T-cell (primary cell): ENCODE measurements around the gene SDR9C7. TPM values are rescaled to one million over a fixed set of nuclear protein-coding genes. Genes with fewer than 3 reads are reported as not detected.
"Not testable (repeated sequence)": the region's sequence is repeated elsewhere in the genome, so short reads cannot be mapped to it uniquely, and the experiment has no call there.

Experiments used
- ATAC-seq, 4 experiments: fragments of 200-7000 bp in 3 of 4; fragments of 150-1000 bp in 1 of 4; cut with Tn5 transposase; replicated peaks in 1 of 4; 1 replicate in 3 of 4; 2 replicates in 1 of 4; pipeline ENCODE4 v1.10.0; 2021; ENCODE audit warnings: moderate library complexity in 3 of 4, mild to moderate bottlenecking in 2 of 4, moderate number of reproducible peaks in 1 of 4
- CTCF ChIA-PET, 2 donors: fragments of 300-600 bp; sonication (Branson Sonifier 250); formaldehyde crosslinking; loops; one replicate each; lab custom pipeline; 2022; ENCODE audit warnings: antibody characterized with exemption in 2 of 2; lab: Charles Lee
- POLR2A ChIA-PET, 2 donors: fragments of 300-600 bp; sonication (Branson Sonifier 250); formaldehyde crosslinking; loops; one replicate each; lab custom pipeline; 2022; ENCODE audit warnings: antibody characterized with exemption in 2 of 2; lab: Charles Lee
- DNase-seq, 35 experiments: peaks; one replicate each; pipeline versions ENCODE4 v3.0.0 to v3.0.0-alpha.2; 2013 to 2023
- H3K27ac ChIP-seq: one replicate; pipeline ENCODE4 v1.5.1; 2013; ENCODE audit warnings: low read length
- H3K27me3 ChIP-seq, 2 experiments: replicated peaks in 1 of 2; 1 replicate in 1 of 2; 2 replicates in 1 of 2; pipeline versions ENCODE4 v1.6.1 to v1.7.0; 2013; ENCODE audit warnings: low read length in 1 of 2, mixed read lengths in 1 of 2; ENCODE audit not compliant: control insufficient read depth in 2 of 2, insufficient read depth in 2 of 2; ENCODE audit errors: extremely low read depth in 1 of 2
- H3K36me3 ChIP-seq, 2 donors: 1 replicate in 1 of 2; 2 replicates in 1 of 2; pipeline versions ENCODE4 v1.6.1 to v1.7.0; 2013; ENCODE audit warnings: low read length in 1 of 2; ENCODE audit not compliant: control insufficient read depth in 2 of 2, insufficient read depth in 1 of 2; ENCODE audit errors: extremely low read depth in 1 of 2
- H3K4me1 ChIP-seq, 2 experiments: 1 replicate in 1 of 2; 2 replicates in 1 of 2; pipeline versions ENCODE4 v1.6.1 to v1.7.0; 2013; ENCODE audit warnings: low read length in 2 of 2, mixed read lengths in 1 of 2; ENCODE audit not compliant: insufficient read depth in 2 of 2, control insufficient read depth in 1 of 2; ENCODE audit errors: extremely low read depth in 1 of 2
- H3K4me3 ChIP-seq, 2 donors: 1 replicate in 1 of 2; 2 replicates in 1 of 2; pipeline versions ENCODE4 v1.5.1 to v1.7.0; 2013; ENCODE audit warnings: mild to moderate bottlenecking in 2 of 2, low read length in 1 of 2, moderate library complexity in 1 of 2; ENCODE audit not compliant: control insufficient read depth in 1 of 2; ENCODE audit errors: extremely low read depth in 1 of 2
- H3K9me3 ChIP-seq: 2 replicates; pipeline ENCODE4 v1.7.0; 2013
- H3K27ac Mint-ChIP-seq, 2 donors: one replicate each; pipeline ENCODE4 v1.8.0; 2020 to 2021; ENCODE audit warnings: mild to moderate bottlenecking in 2 of 2, mixed read lengths in 2 of 2
- H3K27me3 Mint-ChIP-seq, 2 donors: one replicate each; pipeline ENCODE4 v1.8.0; 2021 to 2022; ENCODE audit warnings: mixed read lengths in 2 of 2
- H3K36me3 Mint-ChIP-seq: one replicate; pipeline ENCODE4 v1.8.0; 2021; ENCODE audit warnings: mixed read lengths
- H3K4me1 Mint-ChIP-seq, 3 donors: one replicate each; pipeline ENCODE4 v1.8.0; 2020 to 2022; ENCODE audit warnings: mixed read lengths in 3 of 3, mild to moderate bottlenecking in 1 of 3
- H3K4me3 Mint-ChIP-seq, 3 donors: one replicate each; pipeline ENCODE4 v1.8.0; 2020 to 2022; ENCODE audit warnings: mild to moderate bottlenecking in 3 of 3, mixed read lengths in 3 of 3, moderate library complexity in 3 of 3
- H3K9me3 Mint-ChIP-seq, 3 donors: one replicate each; pipeline ENCODE4 v1.8.0; 2020 to 2022; ENCODE audit warnings: mixed read lengths in 3 of 3
- WGBS: methylation state at CpG from one replicate; pipeline ENCODE4 v1.1.5; 2013; ENCODE audit warnings: missing lambda C conversion rate; ENCODE audit not compliant: insufficient coverage; 5-methylcytosine and 5-hydroxymethylcytosine counted together
- total RNA-seq, 35 experiments: library from RNA in 6 of 35; stranded (reverse) in 6 of 35; fragments of 120-200 nt in 1 of 35; gene quantifications; one replicate each; pipeline versions ENCODE4 v1.2.1 to v1.2.4 and lab custom pipeline; 2013 to 2026

The SDR9C7 gene
- total RNA-seq, 5 donors from 2014 or later (not counting 1 experiment from before 2014, with no cell fraction given), result not detected

DNA sequence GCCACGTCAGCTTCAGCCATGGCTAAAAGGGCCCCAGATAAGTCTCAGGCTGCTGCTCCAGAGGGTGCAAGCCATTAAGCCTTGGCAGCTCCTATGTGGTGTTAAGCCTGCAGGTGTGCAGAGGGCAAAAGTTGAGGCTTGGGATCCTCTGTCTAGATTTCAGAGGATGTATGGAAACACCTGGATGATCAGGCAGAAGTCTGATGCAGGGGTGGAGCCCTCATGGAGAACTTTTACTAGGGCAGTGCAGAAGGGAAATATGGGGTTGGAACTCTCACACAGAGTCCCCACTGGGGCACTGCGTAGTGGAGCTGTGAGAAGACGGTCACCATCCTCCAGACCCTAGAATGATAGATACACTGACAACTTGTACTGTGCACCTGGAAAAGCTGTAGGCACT, 47.9 kb downstream of the SDR9C7 start:
- Histone ChIP-seq H3K27me3 (peaks cover 0 to 13% of the 10 kb centered on the region in 2 experiments), H3K36me3 (no peaks in the 10 kb centered on the region), H3K27ac (no peak overlapping the region), H3K4me1 (no peaks in the 10 kb centered on the region), H3K9me3 (no peaks in the 10 kb centered on the region), H3K4me3 (no peak overlapping the region)
- ChIA-PET CTCF (no interaction called here), POLR2A (no interaction called here)
- Mint-ChIP-seq H3K27ac (no peak overlapping the region), H3K27me3 (peaks cover 31 to 43% of the 10 kb centered on the region in 2 donors), H3K4me3 (no peak overlapping the region), H3K9me3 (peaks cover 4 to 37% (median 9%) of the 10 kb centered on the region in 3 donors), H3K36me3 (peaks cover 3% of the 10 kb centered on the region), H3K4me1 (no peaks in the 10 kb centered on the region)
- no peak for ATAC-seq
- no peak for DNase-seq
- 61% methylated on average over 2 of the region's 3 CpGs for WGBS

DNA sequence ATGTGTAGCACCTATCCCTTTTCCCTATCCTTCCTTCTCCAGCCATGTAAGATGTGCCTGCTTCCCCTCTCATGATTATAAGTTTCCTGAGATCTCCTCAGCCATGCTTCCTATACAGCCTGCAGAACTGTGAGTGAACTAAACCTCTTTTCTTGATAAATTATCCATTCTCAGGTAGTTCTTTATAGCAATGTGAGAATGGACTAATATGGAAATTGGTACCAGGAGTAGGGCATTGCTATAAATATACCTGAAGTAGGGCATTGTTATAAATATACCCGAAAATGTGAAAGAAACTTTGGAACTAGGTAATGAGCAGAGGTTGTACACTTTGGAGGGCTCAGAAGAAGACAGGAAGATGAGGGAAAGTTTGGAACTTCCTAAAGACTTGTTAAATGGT, 48.9 kb downstream of the SDR9C7 start:
- Histone ChIP-seq H3K27ac (no peak overlapping the region), H3K27me3 (peaks cover 0 to 13% of the 10 kb centered on the region in 2 experiments), H3K4me3 (no peak overlapping the region), H3K4me1 (peaks cover 0 to 4% of the 10 kb centered on the region in 2 experiments), H3K36me3 (no peaks in the 10 kb centered on the region), H3K9me3 (no peaks in the 10 kb centered on the region)
- WGBS, result 91% methylated on average over 1 of the region's 1 CpG
- Mint-ChIP-seq H3K27me3 (peaks cover 23 to 35% of the 10 kb centered on the region in 2 donors), H3K9me3 (peaks cover 4 to 38% (median 12%) of the 10 kb centered on the region in 3 donors), H3K36me3 (peaks cover 3% of the 10 kb centered on the region), H3K4me1 (no peaks in the 10 kb centered on the region), H3K27ac (no peak overlapping the region), H3K4me3 (no peak overlapping the region)
- POLR2A ChIA-PET, result no interaction called here
- no peak for ATAC-seq
- DNase-seq, result no peak
- CTCF ChIA-PET, result no interaction called here

DNA sequence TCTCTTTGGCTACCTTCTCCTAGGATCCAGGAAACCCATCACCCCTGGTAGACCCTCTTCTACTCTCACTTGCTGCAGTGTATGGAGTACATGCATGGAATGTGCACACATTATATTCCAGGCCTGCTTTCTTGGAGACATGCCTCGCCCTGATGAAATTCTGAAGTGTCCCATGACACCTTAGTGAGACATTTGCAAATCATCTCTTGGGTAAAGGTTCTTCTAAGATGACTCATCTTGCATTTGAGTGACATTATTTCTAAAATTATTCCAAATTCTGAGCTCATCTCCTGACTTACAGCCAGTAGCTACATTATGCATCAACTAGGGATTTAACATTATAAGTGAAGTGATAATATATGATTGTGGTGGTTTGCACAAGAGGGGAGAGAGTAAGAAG, 49.8 kb downstream of the SDR9C7 start:
- CTCF ChIA-PET, result no interaction called here
- POLR2A ChIA-PET, result interaction anchor here in 1 of 2 donors (0.5 kb wide), 1 partner anchor 32 kb away, joined by 3 read pairs; no protein-coding TSS in a partner anchor
- Mint-ChIP-seq H3K27ac (no peak overlapping the region), H3K4me3 (no peak overlapping the region), H3K9me3 (peaks cover 4 to 38% (median 15%) of the 10 kb centered on the region in 3 donors), H3K36me3 (peaks cover 3% of the 10 kb centered on the region), H3K27me3 (peaks cover 24 to 33% of the 10 kb centered on the region in 2 donors), H3K4me1 (no peaks in the 10 kb centered on the region)
- ATAC-seq (no peak), DNase-seq (no peak)
- no peaks in the 10 kb centered on the region for H3K9me3 ChIP-seq
- H3K36me3 ChIP-seq, result no peaks in the 10 kb centered on the region
- H3K4me3 ChIP-seq, result no peak overlapping the region
- no CpG with 5 or more reads among the region's 1 CpG for WGBS
- H3K4me1 ChIP-seq, result peaks cover 0 to 5% of the 10 kb centered on the region in 2 experiments
- peaks cover 0 to 13% of the 10 kb centered on the region in 2 experiments for H3K27me3 ChIP-seq
- H3K27ac ChIP-seq, result no peak overlapping the region

DNA sequence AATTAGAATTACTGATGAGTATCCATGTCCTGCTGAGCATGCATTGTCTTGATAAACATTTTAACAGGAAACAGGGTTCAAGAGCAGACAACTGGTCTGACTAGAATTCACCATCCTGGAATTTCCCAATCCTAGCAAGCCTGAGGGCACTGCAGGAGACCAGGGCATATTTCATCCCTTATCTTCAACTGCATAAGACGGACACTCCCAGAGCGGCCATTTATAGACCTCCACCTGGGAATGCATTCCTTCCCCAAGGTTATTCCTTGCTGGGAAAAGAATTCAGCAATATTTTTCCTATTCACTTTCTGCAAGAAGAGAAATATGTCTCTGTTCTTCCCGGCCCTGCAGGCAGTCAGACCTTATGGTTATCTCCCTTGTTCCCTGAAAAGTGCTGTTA, 51.8 kb downstream of the SDR9C7 start:
- peaks cover 19 to 29% of the 10 kb centered on the region in 2 donors for H3K27me3 Mint-ChIP-seq
- DNase-seq, H3K36me3 Mint-ChIP-seq, H3K9me3 ChIP-seq, H3K4me3 Mint-ChIP-seq, H3K4me1 Mint-ChIP-seq, H3K4me3 ChIP-seq, H3K36me3 ChIP-seq, ATAC-seq, H3K4me1 ChIP-seq, H3K27ac ChIP-seq, POLR2A ChIA-PET, CTCF ChIA-PET, H3K27ac Mint-ChIP-seq: not testable (repeated sequence)
- no CpG with 5 or more reads among the region's 3 CpGs for WGBS
- H3K27me3 ChIP-seq, result peaks cover 0 to 10% of the 10 kb centered on the region in 2 experiments
- H3K9me3 Mint-ChIP-seq, result peaks cover 4 to 38% (median 15%) of the 10 kb centered on the region in 3 donors

DNA sequence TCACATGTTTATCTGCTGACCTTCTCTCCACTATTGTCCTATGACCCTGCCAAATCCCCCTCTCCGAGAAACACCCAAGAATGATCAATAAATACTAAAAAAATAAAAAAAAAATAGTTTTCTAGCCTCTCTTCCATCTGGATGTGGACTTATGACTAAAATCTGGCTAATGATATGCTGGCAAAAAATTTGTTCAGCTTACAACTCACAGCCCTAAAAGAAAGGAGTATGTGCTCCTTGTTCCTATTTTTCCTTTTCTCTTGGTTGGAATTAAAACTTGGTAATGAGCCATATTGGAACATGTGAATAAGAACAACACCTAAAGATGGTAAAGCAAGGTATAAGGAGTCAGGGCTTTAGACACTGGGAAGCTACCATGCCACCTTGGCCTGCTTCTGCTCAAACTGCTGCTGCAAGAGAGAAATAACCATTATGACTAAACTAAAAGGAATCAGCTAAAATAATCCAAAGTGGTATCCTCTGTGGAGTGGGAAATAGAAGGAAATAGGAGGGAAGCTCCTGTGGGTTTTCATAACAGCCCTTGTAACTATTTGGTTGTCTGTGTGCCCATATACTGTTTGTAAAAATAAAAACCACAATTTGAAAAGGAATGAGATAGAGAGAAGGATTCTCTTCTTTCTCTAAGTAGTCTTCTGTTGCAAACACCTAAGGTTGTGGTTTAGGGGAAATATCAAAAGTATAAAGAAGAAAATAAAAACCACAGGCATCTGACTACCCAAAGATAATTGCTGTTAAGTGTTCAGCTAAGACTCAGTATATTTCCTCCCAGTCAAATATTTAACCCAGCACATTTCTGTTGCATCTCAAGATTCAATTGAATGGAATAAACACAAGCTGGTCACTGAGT, 53.8 kb downstream of the SDR9C7 start:
- no peak overlapping the region for H3K27ac Mint-ChIP-seq
- H3K4me3 Mint-ChIP-seq, result no peak overlapping the region
- Histone ChIP-seq H3K27ac (no peak overlapping the region), H3K4me3 (no peak overlapping the region), H3K4me1 (peaks cover 0 to 5% of the 10 kb centered on the region in 2 experiments), H3K9me3 (no peaks in the 10 kb centered on the region), H3K27me3 (peaks cover 0 to 3% of the 10 kb centered on the region in 2 experiments), H3K36me3 (no peaks in the 10 kb centered on the region)
- no peaks in the 10 kb centered on the region for H3K4me1 Mint-ChIP-seq
- ChIA-PET CTCF (no interaction called here), POLR2A (no interaction called here)
- no peak for ATAC-seq
- peaks cover 4 to 22% (median 12%) of the 10 kb centered on the region in 3 donors for H3K9me3 Mint-ChIP-seq
- peaks cover 19 to 28% of the 10 kb centered on the region in 2 donors for H3K27me3 Mint-ChIP-seq
- H3K36me3 Mint-ChIP-seq, result peaks cover 3% of the 10 kb centered on the region
- no CpG with 5 or more reads among the region's 1 CpG for WGBS
- no peak for DNase-seq

DNA sequence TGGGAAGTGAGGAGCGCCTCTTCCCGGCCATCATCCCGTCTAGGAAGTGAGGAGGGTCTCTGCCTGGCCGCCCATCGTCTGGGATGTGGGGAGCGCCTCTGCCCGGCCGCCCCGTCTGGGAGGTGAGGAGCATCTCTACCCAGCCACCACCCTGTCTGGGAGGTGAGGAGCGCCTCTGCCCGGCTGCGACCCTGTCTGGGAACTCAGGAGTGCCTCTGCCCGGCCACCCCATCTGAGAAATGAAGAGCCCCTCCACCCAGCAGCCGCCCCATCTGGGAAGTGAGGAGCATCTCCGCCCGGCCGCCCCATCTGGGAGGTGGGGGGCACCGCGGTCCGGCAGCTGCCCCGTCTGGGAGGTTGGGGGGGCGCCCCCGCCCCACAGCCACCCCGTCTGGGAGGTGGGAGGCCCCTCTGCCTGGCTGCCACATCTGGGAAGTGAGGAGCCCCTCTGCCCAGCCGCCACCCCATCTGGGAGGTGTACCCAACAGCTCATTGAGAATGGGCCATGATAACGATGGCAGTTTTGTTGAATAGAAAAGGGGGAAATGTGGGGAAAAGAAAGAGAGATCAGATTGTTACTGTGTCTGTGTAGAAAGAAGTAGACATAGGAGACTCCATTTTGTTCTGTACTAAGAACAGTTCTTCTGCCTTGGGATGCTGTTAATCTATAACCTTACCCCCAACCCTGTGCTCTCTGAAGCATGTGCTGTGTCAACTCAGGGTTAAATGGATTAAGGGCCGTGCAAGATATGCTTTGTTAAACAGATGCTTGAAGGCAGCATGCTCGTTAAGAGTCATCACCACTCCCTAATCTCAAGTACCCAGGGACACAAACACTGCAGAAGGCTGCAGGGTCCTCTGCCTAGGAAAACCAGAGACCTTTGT, 54.7 kb downstream of the SDR9C7 start:
- H3K4me3 Mint-ChIP-seq, H3K36me3 ChIP-seq, H3K4me3 ChIP-seq, H3K27ac ChIP-seq, H3K9me3 ChIP-seq, H3K4me1 Mint-ChIP-seq, DNase-seq, CTCF ChIA-PET, H3K36me3 Mint-ChIP-seq, H3K27ac Mint-ChIP-seq, POLR2A ChIA-PET, ATAC-seq, H3K27me3 ChIP-seq, H3K4me1 ChIP-seq: not testable (repeated sequence)
- H3K9me3 Mint-ChIP-seq, result peaks cover 4 to 20% (median 12%) of the 10 kb centered on the region in 3 donors
- WGBS, result 96% methylated on average over 5 of the region's 28 CpGs
- H3K27me3 Mint-ChIP-seq, result peaks cover 26% of the 10 kb centered on the region in 2 donors
